SK-N-SH (cell line): ENCODE measurements around the gene ELAC1. TPM values are rescaled to one million over a fixed set of nuclear protein-coding genes. Genes with fewer than 3 reads are reported as not detected.

Source experiments
- CTCF ChIA-PET: fragments of 300-600, 350-600 bp; formaldehyde crosslinking; extraction: SDS; loops from one replicate; lab custom pipeline; 2021; lab: Yijun Ruan, JAX
- POLR2A ChIA-PET: fragments of 350-600 bp; sonication (Branson Sonifier 250); formaldehyde crosslinking; extraction: SDS; loops from one replicate; lab custom pipeline; 2020; ENCODE audit warnings: antibody characterized with exemption, inconsistent platforms; lab: Yijun Ruan, JAX
- DNase-seq: peaks from one replicate; pipeline ENCODE4 v3.0.0; 2012
- H2AFZ ChIP-seq: fragments of 200-600 bp; sonication (generic); 2 replicates; pipeline ENCODE4 v1.8.1; 2016; ENCODE audit warnings: antibody characterized with exemption, mild to moderate bottlenecking, low read depth
- H3F3A ChIP-seq: fragments of 200-600 bp; sonication (generic); replicated peaks from 2 replicates; pipeline ENCODE3; 2016; ENCODE audit warnings: antibody characterized with exemption, mild to moderate bottlenecking; ENCODE audit not compliant: insufficient read depth
- H3K27ac ChIP-seq, 2 experiments: fragments of 200-500 bp in 1 of 2; fragments of 200-600 bp in 1 of 2; sonication (Bioruptor generic) in 1 of 2; sonication (generic), shearing (Covaris generic) in 1 of 2; 2 replicates each; pipeline versions ENCODE4 v1.5.1 to v1.6.1; 2014 to 2016; ENCODE audit warnings: low read depth in 2 of 2, inconsistent platforms in 1 of 2, low read length in 1 of 2, mild to moderate bottlenecking in 1 of 2, mixed read lengths in 1 of 2
- H3K27me3 ChIP-seq: fragments of 200-600 bp; sonication (generic), shearing (Covaris generic); 2 replicates; pipeline ENCODE4 v1.6.1; 2016; ENCODE audit warnings: mixed run types; ENCODE audit not compliant: insufficient read depth
- H3K36me3 ChIP-seq, 2 experiments: fragments of 200-500 bp in 1 of 2; fragments of 200-600 bp in 1 of 2; sonication (Bioruptor generic) in 1 of 2; sonication (generic) in 1 of 2; replicated peaks in 1 of 2; 2 replicates each; pipeline versions ENCODE3 to v1.5.1; 2014 to 2016; ENCODE audit warnings: low read length in 1 of 2, mild to moderate bottlenecking in 1 of 2; ENCODE audit not compliant: insufficient read depth in 2 of 2, control insufficient read depth in 1 of 2
- H3K4me1 ChIP-seq, 2 experiments: fragments of 200-500 bp in 1 of 2; fragments of 200-600 bp in 1 of 2; sonication (Bioruptor generic) in 1 of 2; sonication (generic), shearing (Covaris generic) in 1 of 2; 2 replicates each; pipeline versions ENCODE4 v1.5.1 to v1.6.1; 2014 to 2016; ENCODE audit warnings: low read depth in 1 of 2, low read length in 1 of 2, mixed run types in 1 of 2; ENCODE audit not compliant: insufficient read depth in 2 of 2, control insufficient read depth in 1 of 2
- H3K4me2 ChIP-seq: fragments of 200-600 bp; sonication (generic), shearing (Covaris generic); 2 replicates; pipeline ENCODE4 v1.6.1; 2017; ENCODE audit warnings: mixed run types
- H3K4me3 ChIP-seq, 2 experiments: fragments of 200-500 bp in 1 of 2; fragments of 200-600 bp in 1 of 2; sonication (Bioruptor generic) in 1 of 2; sonication (generic), shearing (Covaris generic) in 1 of 2; 2 replicates each; pipeline versions ENCODE4 v1.5.1 to v1.8.1; 2014 to 2016; ENCODE audit warnings: low read depth in 2 of 2, inconsistent platforms in 1 of 2, low read length in 1 of 2, mild to moderate bottlenecking in 1 of 2, mixed read lengths in 1 of 2, moderate library complexity in 1 of 2
- H3K79me2 ChIP-seq: fragments of 200-600 bp; sonication (generic); 2 replicates; pipeline ENCODE4 v1.8.1; 2017; ENCODE audit warnings: mild to moderate bottlenecking; ENCODE audit not compliant: insufficient read depth
- H3K9ac ChIP-seq: fragments of 200-600 bp; sonication (generic); 2 replicates; pipeline ENCODE4 v1.6.1; 2017; ENCODE audit warnings: mixed run types
- H3K9me2 ChIP-seq: fragments of 200-600 bp; sonication (generic); 2 replicates; pipeline ENCODE4 v1.6.1; 2017; ENCODE audit warnings: mixed run types
- H3K9me3 ChIP-seq: fragments of 200-600 bp; sonication (generic); 2 replicates; pipeline ENCODE4 v1.6.1; 2017; ENCODE audit warnings: mixed run types, mild to moderate bottlenecking, moderate library complexity
- H4K20me1 ChIP-seq: fragments of 200-600 bp; sonication (generic); 2 replicates; pipeline ENCODE4 v1.6.1; 2017; ENCODE audit warnings: mild to moderate bottlenecking, mixed run types; ENCODE audit not compliant: insufficient read depth
- CHD2 ChIP-seq: fragments of 150-350 bp; IDR thresholded peaks from 2 replicates; pipeline ENCODE4 v1.6.1; 2018; ENCODE audit warnings: low read length; ENCODE audit not compliant: partially characterized antibody
- EP300 ChIP-seq, 2 experiments: IDR thresholded peaks; 2 replicates each; pipeline versions ENCODE4 v1.4.0 to v1.6.1; 2012; ENCODE audit warnings: borderline replicate concordance in 1 of 2, low read depth in 1 of 2, low read length in 1 of 2
- FOSL2 ChIP-seq: IDR thresholded peaks from 2 replicates; pipeline ENCODE4 v1.4.0; 2012; ENCODE audit warnings: low read depth, mild to moderate bottlenecking, moderate library complexity, borderline replicate concordance
- GATA2 ChIP-seq: sonication (generic); formaldehyde crosslinking; IDR thresholded peaks from 2 replicates; pipeline ENCODE4 v1.5.0; 2020; ENCODE audit warnings: mild to moderate bottlenecking, missing genetic modification reagents
- MEF2A ChIP-seq: IDR thresholded peaks from 2 replicates; pipeline ENCODE4 v1.4.0; 2012; ENCODE audit warnings: low read depth, borderline replicate concordance
- MXI1 ChIP-seq: IDR thresholded peaks from 2 replicates; pipeline ENCODE4 v1.6.1; 2012; ENCODE audit warnings: mild to moderate bottlenecking, low read depth, low read length, improper control_type of control experiment
- NFIC ChIP-seq: IDR thresholded peaks from 2 replicates; pipeline ENCODE4 v1.4.0; 2012; ENCODE audit warnings: borderline replicate concordance
- TCF12 ChIP-seq: IDR thresholded peaks from 2 replicates; pipeline ENCODE4 v1.4.0; 2012
- TEAD4 ChIP-seq: IDR thresholded peaks from 2 replicates; pipeline ENCODE4 v1.4.0; 2012; ENCODE audit warnings: mild to moderate bottlenecking, borderline replicate concordance; ENCODE audit not compliant: insufficient read depth
- YY1 ChIP-seq: IDR thresholded peaks from 2 replicates; pipeline ENCODE4 v1.4.0; 2012; ENCODE audit warnings: low read depth, mild to moderate bottlenecking
- WGBS: methylation state at CpG from one replicate; pipeline ENCODE4 v1.1.6; 2017; ENCODE audit warnings: low lambda C conversion rate; 5-methylcytosine and 5-hydroxymethylcytosine counted together
- polyA plus RNA-seq, 3 experiments: library from polyadenylated mRNA; depleted of rRNA; stranded (reverse); fragments of >200 nt; gene quantifications; 2 replicates each; pipeline ENCODE4 v1.2.3, GENCODE V29; 2012
- TF ChIP-seq, protein P1 (sequence below): IDR thresholded peaks from 2 replicates; pipeline ENCODE4 v1.6.1; 2012; ENCODE audit warnings: mild to moderate bottlenecking, low read depth, low read length, moderate library complexity
- TF ChIP-seq, protein P2 (sequence below): IDR thresholded peaks from 2 replicates; pipeline ENCODE4 v1.4.0; 2012; ENCODE audit warnings: low read depth
- TF ChIP-seq, protein P3 (sequence below): fragments of 200-600 bp; sonication (generic); IDR thresholded peaks from 2 replicates; pipeline ENCODE4 v1.6.1; 2017; ENCODE audit warnings: antibody characterized with exemption, mild to moderate bottlenecking, moderate library complexity
- TF ChIP-seq, protein P4 (sequence below): IDR thresholded peaks from 2 replicates; pipeline ENCODE4 v1.4.0; 2012; ENCODE audit warnings: low read depth, borderline replicate concordance

Gene ELAC1
- polyA plus RNA-seq, 1 of the 3 experiments (the other 2 are of a cell fraction) = 10.8 TPM

DNA sequence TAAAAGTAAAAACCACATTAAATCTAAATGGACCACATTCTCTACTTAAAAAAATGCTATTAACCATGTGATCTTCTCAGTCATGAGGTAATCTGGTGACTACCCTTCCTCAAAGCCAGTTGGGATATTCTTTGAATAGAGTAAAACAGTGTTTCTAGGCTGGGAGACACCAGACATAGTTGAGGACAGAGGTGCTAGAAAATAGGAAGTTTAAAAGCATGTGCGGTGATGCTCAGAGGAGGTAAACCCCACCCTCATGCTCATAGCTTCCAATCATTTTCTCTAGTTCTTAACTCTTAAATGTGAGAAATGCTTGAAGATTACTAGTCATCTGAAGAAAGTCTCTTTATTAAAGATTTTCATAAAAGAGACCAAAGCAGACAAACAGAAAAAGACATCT, 30.7 kb upstream of the ELAC1 start:
- CTCF ChIA-PET = interaction anchor here (1.0 kb wide), 1 partner anchor 17 kb away, joined by 3 read pairs; no protein-coding TSS in a partner anchor
- TF ChIP-seq EP300 (IDR thresholded peaks at IDR 0.05; ENCODE audit: borderline replicate concordance in 1 of 2, low read depth in 1 of 2, low read length in 1 of 2) (no peak), CHD2 (no peak), MXI1 (no peak), MEF2A (no peak), TCF12 (no peak), YY1 (no peak), TEAD4 (no peak), GATA2 (no peak), NFIC (no peak), FOSL2 (no peak)
- TF ChIP-seq, protein P1, sequence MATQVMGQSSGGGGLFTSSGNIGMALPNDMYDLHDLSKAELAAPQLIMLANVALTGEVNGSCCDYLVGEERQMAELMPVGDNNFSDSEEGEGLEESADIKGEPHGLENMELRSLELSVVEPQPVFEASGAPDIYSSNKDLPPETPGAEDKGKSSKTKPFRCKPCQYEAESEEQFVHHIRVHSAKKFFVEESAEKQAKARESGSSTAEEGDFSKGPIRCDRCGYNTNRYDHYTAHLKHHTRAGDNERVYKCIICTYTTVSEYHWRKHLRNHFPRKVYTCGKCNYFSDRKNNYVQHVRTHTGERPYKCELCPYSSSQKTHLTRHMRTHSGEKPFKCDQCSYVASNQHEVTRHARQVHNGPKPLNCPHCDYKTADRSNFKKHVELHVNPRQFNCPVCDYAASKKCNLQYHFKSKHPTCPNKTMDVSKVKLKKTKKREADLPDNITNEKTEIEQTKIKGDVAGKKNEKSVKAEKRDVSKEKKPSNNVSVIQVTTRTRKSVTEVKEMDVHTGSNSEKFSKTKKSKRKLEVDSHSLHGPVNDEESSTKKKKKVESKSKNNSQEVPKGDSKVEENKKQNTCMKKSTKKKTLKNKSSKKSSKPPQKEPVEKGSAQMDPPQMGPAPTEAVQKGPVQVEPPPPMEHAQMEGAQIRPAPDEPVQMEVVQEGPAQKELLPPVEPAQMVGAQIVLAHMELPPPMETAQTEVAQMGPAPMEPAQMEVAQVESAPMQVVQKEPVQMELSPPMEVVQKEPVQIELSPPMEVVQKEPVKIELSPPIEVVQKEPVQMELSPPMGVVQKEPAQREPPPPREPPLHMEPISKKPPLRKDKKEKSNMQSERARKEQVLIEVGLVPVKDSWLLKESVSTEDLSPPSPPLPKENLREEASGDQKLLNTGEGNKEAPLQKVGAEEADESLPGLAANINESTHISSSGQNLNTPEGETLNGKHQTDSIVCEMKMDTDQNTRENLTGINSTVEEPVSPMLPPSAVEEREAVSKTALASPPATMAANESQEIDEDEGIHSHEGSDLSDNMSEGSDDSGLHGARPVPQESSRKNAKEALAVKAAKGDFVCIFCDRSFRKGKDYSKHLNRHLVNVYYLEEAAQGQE = no peak
- TF ChIP-seq, protein P2, sequence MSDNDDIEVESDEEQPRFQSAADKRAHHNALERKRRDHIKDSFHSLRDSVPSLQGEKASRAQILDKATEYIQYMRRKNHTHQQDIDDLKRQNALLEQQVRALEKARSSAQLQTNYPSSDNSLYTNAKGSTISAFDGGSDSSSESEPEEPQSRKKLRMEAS = no peak
- TF ChIP-seq, protein P3, sequence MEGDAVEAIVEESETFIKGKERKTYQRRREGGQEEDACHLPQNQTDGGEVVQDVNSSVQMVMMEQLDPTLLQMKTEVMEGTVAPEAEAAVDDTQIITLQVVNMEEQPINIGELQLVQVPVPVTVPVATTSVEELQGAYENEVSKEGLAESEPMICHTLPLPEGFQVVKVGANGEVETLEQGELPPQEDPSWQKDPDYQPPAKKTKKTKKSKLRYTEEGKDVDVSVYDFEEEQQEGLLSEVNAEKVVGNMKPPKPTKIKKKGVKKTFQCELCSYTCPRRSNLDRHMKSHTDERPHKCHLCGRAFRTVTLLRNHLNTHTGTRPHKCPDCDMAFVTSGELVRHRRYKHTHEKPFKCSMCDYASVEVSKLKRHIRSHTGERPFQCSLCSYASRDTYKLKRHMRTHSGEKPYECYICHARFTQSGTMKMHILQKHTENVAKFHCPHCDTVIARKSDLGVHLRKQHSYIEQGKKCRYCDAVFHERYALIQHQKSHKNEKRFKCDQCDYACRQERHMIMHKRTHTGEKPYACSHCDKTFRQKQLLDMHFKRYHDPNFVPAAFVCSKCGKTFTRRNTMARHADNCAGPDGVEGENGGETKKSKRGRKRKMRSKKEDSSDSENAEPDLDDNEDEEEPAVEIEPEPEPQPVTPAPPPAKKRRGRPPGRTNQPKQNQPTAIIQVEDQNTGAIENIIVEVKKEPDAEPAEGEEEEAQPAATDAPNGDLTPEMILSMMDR = no peak
- TF ChIP-seq, protein P4, sequence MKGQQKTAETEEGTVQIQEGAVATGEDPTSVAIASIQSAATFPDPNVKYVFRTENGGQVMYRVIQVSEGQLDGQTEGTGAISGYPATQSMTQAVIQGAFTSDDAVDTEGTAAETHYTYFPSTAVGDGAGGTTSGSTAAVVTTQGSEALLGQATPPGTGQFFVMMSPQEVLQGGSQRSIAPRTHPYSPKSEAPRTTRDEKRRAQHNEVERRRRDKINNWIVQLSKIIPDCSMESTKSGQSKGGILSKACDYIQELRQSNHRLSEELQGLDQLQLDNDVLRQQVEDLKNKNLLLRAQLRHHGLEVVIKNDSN = no peak
- Histone ChIP-seq H3K27me3 (no peaks in the 10 kb centered on the region), H3K79me2 (no peaks in the 10 kb centered on the region), H3K9me3 (no peaks in the 10 kb centered on the region), H2AFZ (no peak overlapping the region), H3F3A (peaks cover 2% of the 10 kb centered on the region), H3K4me3 (no peak overlapping the region), H4K20me1 (no peaks in the 10 kb centered on the region), H3K36me3 (peaks cover 10 to 28% of the 10 kb centered on the region in 2 experiments), H3K9me2 (no peaks in the 10 kb centered on the region), H3K4me2 (no peak overlapping the region), H3K27ac (no peak overlapping the region), H3K4me1 (no peaks in the 10 kb centered on the region), H3K9ac (no peak overlapping the region)
- POLR2A ChIA-PET = no interaction called here
- 100% methylated on average over 1 of the region's 1 CpG for WGBS
- DNase-seq = no peak
